Activated naive CD4-positive, alpha-beta T cell treated with Interleukin-2 at 50 U/mL for 16 hours (primary cell): ENCODE measurements around the gene NKAIN1.
"Not testable (repeated sequence)": the region's sequence is repeated elsewhere in the genome, so short reads cannot be mapped to it uniquely, and the experiment has no call there.

Experiments
- DNase-seq: peaks from one replicate; pipeline ENCODE4 v3.0.0-alpha.2; 2020

NKAIN1 gene

DNA sequence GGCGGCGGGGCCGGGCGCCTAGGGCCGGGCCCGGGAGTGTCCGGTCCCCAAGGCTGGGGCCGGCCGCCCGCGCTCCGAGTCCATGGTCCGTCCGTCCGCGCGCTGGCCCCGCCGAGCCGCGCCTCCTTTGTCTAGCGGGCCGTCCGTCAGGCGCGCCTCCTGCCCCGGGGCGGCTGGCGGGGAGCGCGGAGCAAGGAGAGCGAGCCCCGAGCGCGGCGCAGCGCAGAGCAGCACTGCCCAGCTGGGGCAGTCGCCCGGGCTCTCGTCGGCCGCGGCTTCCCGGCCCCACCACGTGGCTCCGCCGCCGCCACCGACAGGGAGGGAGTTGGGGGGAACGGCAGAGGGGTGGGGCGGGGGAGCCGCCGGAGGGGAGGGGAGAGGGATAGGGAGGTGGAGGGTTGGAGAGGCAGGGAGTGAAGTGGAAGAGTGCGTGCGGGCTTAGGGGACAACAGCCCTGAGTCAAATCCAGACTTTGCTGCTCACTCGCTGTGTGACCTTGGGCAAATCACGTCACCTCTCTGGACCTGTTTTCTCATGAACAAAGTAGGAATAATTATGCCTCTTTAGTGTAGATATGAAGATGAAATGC is at the start of gene NKAIN1:
Gene NKAIN1, minus strand, starts transcription at position 235 of the 589 bp plus-strand sequence. CDS start 340 bp downstream, outside the sequence.
- no peak for DNase-seq

DNA sequence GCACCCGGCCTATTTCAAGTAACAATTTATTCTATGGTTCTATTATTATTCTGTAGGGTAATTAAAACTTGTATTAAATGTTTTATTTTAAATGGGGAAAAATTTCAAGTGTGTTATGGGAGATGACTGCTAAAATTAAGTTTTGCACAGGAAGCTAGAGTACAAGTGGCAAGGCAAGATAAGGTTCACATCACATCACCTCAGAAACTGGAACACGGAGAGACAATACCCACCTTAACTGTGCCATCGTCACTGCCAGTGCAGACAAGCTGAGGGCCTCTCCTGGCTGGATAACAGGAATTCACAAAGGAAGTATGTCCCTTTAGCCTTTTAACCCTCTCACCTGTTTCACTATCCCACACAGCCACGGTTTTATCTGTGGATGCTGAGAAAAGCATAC is 49.3 kb upstream of the NKAIN1 start:
- no peak for DNase-seq

DNA sequence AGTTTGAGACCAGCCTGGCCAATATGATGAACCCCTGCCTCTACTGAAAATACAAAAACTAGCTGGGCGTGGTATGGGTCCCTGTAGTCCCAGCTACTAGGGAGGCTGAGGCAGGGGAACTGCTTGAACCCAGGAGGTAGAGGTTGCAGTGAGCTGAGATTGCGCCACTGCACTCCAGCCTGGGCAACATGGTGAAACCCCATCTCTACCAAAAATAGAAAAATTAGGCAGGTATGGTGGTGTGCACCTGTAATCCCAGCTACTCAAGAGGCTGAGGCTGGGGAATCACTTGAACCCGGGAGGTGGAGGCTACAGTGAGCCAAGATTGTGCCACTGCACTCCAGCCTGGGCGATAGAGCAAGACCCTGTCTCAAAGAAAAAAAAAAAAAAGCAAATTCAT is 48.1 kb upstream of the NKAIN1 start:
- DNase-seq: not testable (repeated sequence)

DNA sequence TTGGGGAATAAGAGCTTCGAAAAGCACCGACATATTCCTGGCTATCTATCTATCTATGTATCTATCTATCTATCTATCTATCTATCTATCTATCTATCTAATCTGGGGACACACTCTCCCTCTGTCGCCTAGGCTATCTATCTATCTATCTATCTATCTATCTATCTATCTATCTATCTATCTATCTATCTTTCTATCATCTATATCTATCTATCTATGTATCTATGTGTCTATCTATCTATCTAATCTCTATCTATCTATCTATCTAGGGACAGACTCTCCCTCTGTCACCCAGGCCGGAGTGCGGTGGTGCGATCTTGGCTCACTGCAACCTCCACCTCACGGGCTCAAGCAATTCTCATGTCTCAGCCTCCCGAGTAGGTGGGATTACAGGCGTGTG is 42.7 kb upstream of the NKAIN1 start:
- DNase-seq: not testable (repeated sequence)

DNA sequence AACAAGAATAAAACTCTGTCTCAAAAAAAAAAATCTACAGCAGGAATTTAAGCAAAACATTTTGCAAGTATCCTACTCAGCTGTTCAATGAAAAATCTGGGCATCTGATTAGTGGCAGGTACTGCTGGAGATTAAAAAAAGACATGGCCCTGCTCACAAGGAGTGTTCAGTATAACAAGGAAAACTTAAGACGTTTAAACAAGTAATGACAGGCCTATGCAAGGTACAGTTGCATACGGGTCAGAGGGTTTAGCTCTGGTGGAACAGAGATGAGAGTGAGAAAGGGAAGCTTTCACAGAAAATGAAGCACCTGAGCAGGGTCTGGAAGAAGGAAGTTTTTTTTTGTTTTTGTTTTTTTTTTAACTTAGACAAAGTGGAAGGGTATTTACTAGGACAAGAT is 33.9 kb upstream of the NKAIN1 start:
- DNase-seq: no peak

DNA sequence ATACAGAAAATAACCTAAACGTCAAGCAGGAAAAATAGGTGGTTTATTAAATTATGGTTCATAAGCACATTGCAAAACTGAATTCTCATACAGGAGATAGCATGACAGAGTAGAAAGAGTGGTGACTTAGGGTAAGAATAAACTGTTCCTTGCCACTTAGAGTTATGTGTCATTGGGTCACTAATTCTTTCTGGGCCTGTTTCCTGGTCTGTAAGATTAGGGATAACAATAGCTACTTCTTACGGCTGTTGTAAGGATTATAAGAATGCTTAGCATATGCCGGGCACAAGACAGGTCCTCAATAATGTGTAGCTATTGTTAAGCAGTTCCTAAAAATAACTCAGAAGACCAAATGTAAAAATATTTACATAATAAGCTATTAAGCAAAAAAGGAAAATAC is 32.7 kb upstream of the NKAIN1 start:
- DNase-seq: no peak

DNA sequence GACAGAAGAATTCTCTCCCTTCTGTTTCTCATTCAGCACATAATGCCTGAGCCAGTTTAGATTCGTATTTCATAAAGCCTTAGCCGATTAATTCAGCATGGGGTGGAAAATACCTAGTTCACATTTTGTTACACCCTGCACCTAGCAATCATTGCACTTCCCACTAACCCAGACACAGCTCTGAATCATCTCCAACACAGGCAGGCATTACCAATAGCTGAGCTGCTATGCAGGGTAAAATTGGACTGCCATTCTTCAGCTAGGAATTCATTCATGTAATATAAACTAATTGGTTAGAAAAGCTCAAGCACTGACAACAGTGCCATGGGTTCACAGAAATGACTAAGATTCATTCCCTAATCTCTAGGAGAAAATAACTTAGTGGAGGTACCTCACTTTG is 26.9 kb upstream of the NKAIN1 start:
- no peak for DNase-seq

DNA sequence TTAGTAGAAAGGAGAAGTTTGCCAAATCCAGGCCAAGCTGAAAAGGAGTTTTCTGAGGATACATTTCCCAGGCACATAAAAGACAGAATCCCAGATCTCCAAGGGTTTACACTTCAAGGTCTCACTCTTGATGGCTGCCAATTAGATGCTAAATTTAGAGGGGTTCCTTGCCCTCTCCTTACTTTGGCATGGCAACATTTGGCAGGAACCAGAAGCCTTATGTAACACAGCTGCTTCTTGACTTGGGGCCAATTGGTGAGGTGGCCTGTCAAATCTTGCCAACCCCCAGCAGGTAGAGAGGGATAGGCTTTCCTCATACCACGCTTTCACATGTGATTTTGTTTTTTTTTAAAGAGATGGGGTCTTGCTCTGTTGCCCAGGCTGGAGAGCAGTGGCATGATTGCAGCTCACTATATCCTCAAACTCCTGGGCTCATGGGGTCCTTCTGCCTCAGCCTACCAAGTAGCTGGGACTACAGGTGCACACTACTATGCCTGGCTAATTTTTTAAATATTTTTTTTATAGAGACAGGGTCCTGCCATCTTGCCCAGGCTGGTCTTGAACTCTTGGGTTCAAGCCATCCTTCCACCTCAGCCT is 25.2 kb upstream of the NKAIN1 start:
- DNase-seq: no peak

DNA sequence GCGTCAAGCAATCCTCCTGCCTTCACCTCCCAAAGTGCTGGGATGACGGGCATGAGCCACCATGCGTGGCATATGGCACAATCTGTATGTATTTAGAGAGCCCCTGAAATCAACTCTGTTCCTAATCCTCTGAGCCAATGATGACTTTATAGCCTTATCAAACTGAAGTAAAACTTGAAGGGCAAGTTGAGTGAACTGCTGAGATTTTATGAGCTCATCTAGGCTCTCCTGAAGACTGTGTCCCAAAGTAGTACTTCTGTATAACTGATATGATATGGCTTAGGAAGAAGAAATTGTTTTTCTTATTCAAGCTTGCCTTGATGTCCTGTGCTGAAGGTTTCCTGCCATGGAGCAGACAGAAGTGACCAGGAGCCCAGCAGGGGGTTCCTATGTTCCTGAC is 23.7 kb upstream of the NKAIN1 start:
- DNase-seq: no peak

DNA sequence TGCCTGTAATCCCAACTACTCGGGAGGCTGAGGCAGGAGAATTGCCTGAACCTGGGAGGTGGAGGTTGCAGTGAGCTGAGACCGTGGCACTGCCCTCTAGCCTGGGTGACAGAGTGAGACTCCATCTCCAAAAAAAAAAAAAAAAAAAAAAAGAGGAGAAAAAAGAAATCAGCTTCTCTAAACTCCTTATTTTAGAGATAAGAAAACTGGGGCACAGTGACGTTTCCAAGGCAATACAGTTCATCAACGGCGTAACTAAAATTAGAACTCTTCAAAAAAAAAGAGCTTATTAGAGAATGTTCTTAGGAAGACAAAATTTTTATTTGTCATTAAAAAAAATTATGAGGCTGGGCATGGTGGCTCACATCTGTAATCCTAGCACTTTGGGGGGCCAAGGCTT is 22.7 kb upstream of the NKAIN1 start:
- DNase-seq: not testable (repeated sequence)

DNA sequence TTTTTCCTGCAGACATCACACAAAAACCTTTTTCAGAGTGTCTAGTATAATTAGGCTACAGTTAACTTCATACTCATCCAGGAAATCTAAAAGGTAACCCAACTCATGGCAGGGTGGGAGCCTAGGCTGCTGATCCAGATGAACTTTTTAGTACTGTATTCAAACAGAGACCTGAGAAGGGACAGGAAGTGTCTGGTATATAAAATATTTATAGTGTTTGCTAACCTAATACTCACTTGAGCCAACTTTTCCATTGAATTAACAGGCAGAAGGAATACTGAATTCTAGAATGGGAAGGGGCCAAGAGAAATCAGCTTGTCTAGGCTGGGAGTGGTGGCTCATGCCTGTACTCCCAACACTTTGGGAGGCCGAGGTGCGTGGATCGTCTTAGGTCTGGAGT is 22.2 kb upstream of the NKAIN1 start:
- DNase-seq: no peak

DNA sequence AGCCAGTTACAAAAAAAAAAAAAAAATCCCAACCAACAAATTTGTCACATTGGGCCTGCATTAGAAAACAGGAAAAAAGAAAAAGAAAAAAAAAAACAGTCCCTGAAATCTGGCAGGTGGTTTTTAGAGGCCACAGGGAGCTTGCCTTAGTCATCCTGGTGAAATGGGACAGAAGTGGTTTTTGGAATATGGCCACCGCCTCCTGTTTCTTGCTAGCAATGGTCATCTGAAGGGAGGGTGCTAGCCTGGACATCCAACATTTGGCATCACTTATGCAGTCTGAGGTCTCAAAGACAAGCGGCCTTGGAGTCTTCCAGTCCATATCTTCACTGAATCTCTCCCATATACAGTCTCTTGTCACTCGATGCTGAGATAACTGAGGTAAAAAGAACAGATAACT is 20.1 kb upstream of the NKAIN1 start:
- DNase-seq: no peak

DNA sequence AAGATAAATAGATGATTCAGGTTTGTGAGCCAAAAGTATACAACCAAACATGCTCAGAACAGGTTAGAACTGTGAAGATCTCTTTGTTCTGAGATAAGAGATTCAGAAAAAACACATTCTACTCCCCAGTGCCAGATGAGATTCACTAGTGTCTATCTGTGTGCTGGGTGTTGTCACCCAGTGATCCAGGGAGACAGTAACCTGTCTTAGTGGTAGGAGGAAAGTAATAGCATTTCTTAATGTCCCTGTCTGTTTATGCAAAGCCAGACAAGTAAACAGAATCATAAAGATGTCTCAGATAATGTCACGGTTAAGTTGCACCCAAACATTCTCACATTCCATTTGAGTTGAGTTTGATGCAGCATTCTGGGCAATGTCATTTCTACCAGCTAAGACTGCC is 18.9 kb upstream of the NKAIN1 start:
- no peak for DNase-seq

DNA sequence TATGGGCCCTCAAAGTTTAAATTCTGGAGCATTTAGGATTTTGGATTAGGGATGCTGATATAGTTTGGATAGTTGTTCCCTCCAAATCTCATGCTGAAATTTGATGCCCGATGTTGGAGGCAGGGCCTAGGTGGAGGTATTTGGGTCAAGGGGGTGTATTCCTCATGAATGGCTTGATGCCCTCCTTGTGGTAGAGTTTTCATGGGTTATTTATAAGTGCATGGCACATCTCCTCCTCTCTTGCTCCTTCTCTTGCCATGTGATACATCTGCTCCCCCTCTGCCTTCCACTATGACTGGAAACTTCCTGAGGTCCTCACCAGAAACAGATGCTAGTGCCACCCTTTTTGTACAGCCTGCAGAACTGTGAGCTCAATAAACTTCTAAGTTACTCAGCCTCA is 17.5 kb upstream of the NKAIN1 start:
- DNase-seq: no peak

DNA sequence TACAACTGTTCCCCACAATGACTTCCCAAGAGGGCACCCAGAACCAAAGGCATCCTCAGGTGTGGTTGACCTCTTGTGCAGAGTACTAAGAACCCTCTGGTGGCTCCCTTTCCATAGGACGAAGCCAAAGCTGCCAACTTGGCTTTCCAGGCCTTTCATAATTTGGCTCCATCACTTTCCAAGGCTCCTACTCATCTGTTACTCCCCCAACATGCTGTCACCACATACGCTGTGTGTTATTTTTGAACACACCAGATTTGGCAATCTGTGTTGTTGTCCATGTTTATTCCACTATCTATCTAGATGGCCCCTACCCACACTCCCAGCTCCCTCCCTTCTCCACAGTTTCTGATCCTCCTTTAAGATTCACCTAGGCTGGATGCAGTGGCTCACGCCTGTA is 10.2 kb upstream of the NKAIN1 start:
- DNase-seq: no peak

DNA sequence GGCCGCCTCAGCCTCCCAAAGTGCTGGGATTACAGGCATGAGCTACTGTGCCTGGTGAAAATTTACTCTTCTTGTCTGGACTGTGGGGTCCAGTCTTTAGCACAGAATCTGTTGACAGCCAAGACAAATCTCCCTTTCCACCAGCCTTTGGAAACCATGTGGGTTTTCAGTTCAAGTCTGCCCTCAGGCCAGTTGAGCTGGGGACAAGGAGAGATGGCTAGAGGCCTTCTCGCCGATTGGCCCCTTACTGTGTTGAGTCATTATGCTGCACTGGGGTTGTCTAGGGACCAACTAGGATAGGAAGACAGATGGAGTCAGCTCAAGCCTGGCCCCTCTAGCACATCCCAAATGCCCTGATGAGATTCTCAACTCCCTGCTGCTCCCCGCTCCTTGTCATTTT is 8.6 kb upstream of the NKAIN1 start:
- DNase-seq: no peak

DNA sequence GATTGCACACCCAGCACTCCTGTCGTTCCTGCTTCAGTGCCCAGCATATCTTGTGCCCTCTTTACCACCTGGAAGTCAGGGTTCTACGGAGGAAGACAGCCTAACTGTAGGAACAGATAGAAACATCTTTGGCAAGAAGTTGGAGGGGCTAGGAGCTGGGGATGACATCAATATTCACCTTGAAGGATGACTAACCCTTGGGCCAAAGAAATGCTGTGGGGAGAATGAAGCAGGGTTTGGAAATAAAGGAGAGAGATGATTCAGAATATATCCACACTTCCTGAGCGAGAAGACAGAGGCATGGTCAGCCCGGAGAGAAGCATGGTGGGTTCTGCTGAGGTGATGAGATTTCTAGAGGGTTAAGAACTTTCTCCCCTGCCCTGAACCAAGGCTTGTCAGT is 4.6 kb upstream of the NKAIN1 start:
- DNase-seq: no peak

DNA sequence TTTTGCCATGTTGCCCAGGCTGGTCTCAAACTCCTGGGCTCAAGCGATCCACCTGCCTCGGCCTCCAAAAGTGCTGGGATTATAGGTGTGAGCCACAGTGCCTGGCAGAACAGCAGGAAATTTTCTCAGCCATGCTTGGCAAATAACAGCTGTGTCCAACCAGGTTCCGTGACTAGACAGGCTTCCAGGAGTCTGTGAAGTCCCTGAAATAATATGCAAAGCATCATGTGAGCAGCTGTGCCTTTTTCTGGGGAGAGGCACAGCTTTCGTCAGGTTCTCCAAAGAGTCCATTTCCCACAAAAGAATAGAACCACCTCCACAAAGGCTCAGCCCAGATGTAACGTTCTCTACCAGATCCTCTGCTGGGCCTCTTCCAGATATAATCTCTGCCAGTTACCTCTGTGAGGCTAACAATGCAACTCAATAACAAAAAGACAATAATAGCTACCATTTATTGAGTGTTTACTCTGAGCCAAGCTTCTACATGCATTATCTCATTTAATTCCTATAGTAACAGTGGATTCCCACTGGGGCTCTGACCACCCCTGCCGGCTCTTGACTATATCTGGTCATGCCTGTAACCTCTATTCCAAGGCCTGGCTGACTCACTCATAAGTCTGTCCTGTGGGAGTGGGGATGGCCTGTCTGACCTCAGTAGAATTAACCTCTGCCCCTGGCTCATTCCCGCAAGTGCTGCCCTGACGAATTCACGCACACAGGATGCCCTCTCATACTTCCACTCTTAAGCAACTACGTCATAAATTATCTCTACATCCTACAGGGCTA is 4.0 kb upstream of the NKAIN1 start:
- DNase-seq: no peak

DNA sequence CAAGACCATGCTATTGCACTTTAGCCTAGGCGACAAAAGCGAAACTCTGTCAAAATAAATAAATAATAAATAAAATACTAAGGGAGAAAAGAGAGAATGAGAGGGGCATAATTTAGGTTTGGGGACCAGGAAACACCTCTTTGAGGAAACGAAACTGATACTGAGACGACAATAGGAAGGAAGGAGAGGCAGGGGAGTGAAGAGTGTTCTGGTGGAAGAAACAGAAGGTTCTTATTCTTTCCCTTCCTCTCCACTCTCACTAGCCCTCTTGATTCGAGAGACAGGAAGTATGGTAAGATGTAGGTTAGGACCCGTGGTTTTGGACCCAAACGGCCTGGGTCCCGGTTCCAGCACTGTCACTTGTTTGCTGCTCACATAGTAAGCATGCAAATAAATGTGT is 1.6 kb upstream of the NKAIN1 start:
- DNase-seq: no peak

DNA sequence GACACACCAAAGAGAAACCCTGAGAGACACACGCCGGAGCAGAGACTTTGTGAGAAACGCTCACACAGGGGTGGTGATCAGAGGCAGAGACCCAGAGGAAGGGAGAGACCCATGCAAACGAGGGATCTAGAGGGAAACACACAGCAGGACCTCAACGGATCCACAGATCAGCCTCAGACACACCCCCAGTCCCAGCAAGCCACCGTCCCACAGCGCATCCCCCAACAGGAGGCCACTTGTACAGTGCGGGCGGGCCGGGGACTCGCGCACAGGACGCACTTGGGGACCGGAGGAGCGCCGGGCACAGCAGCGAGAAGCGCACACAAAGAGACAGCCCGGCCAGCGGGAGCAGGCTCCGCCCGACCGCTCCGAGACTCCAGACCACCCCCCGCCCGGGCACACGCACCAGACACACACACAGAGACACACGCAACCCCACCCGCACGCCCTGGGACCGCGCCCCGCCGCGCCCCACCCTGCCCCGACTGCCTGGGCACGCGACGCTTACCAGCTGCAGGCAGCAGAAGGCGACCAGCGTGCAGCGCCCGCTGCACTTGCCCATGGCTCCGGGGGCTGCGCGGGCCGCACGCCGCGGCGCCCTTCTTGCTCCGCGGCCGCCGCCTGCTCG is 587 bp downstream of the NKAIN1 start:
- no peak for DNase-seq

DNA sequence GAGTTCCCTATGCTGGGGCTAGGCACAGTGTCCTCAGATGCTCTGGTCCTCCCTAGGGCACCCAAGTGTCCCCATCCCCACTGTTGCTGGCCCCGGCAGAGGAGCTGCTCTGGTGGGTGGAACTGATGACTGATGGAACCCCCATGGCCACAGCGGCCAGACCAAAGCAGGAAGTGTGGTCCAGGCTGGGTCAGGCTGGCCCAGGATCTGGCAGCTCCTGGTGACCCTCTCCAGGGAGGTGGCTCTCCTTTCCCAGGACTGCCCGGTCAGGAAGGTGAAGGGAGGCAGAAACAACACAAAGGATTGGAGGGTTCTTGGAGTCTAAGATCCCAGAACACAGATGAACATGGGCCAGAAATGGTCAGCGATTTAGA is 1.1 kb downstream of the NKAIN1 start:
- DNase-seq: no peak

DNA sequence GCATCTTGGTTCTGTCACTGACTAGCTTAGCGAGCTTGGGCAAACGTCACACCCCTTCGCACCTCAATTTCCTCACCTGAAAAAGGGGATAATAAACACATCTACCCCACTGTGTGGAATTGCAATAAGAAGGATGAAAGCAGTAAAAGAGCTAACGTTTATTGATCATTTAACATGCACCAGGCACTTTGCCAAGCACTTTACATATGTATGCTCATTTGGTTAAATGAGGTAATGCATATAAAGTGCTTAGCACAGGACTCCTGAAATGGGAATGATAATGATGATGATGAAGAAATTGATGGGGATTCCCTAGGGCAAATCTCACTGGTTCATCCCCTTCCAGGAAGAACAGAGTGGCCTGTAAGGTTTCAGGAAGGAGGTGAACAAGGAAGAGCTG is 4.8 kb downstream of the NKAIN1 start:
- DNase-seq: no peak

DNA sequence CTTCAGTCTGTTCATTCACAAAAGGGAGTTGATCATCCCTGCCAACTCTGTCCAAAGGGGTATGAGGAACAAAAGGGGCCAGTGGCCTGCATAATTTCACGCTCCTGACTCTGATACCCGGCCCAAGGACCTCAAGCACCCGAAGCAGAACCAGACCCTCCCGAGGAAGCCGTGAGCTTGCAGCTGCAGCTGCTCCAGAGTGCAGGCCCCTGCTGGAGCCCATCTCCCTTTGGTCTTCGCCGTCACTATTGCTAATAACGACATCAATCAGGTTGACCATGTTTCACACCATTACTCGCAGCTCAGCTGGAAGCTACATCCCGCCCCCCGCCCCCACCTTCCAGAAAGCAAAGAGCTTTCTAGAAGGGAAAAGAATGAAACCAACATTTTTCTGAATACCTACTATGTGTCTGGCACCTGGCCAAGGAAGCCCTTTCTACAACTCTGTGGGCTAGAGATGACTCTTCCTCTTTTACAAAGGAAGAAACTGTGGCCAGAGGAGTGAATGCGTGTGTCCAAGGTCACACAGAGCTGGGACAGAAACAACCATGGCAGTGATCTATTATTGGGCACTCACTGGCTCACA is 5.5 kb downstream of the NKAIN1 start:
- DNase-seq: no peak

DNA sequence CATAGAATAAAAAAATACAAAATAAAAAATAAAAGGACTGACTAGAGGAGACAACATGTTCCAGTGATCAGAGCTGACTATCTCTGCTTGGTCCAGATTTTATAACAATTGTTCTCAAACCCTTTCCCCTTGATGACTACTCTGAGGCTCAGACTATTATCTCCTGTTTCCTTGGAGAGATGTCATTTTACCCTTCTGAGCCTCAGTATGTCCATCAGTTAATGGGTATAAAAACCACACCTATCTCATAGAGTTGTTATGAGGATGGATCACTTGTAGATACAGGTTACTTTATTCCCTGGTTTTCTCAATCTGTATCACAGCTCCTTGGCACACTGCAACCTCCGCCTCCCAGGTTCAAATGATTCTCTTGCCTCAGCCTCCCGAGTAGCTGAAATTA is 7.0 kb downstream of the NKAIN1 start:
- no peak for DNase-seq
